ENCODE data around the gene NSFL1C. TPM values are rescaled to one million over a fixed set of nuclear protein-coding genes. Genes with fewer than 3 reads are reported as not detected.

NSFL1C gene
- polyA plus RNA-seq, 12 donors = 61.3 to 75.1 (median 66.6) TPM; not detected in 1

- peak; percentile 94 for DNase-seq
Measured at GRCh38 chr20:1392693-1393506, 73.7 kb downstream of the NSFL1C start, which contains the start of gene FKBP1A. Gene FKBP1A (minus strand): TSS chr20:1393054. CDS start chr20:1392998, 56 bp downstream.

- DNase-seq = no peak
Measured at GRCh38 chr20:1392443-1392692, 74.3 kb downstream of the NSFL1C start.

Other genes with a start within 250 kb of the NSFL1C start
- under 1 TPM in 2 of 12 donors, not detected in 10; 0.13 to 0.15 TPM for gene RAD21L1, start 240.8 kb downstream of the NSFL1C start, polyA plus RNA-seq (ENCODE audit: insufficient read length in 12 of 12)
- gene SNPH, start 200.6 kb downstream of the NSFL1C start, polyA plus RNA-seq (ENCODE audit: insufficient read length in 12 of 12) = 10 to 100 TPM in 1 of 12 donors, 1 to 10 TPM in 10, not detected in 1; 3.7 to 10.4 (median 5.4) TPM
- gene SDCBP2, start 137.7 kb downstream of the NSFL1C start, polyA plus RNA-seq (ENCODE audit: insufficient read length in 12 of 12) = 1 to 10 TPM in 11 of 12 donors, not detected in 1; 1.3 to 8.0 (median 1.8) TPM
- gene FKBP1A, start 73.8 kb downstream of the NSFL1C start, polyA plus RNA-seq (ENCODE audit: insufficient read length in 12 of 12) = 100 to 1,000 TPM; 235 to 628 (median 298) TPM
- gene SIRPB2, start 24.6 kb upstream of the NSFL1C start, polyA plus RNA-seq (ENCODE audit: insufficient read length in 12 of 12) = 1 to 10 TPM in 9 of 12 donors, under 1 TPM in 1, not detected in 2; 0.84 to 4.1 (median 1.5) TPM
- under 1 TPM in 1 of 12 donors, not detected in 11; 0.12 TPM for gene SIRPD, start 90.9 kb upstream of the NSFL1C start, polyA plus RNA-seq (ENCODE audit: insufficient read length in 12 of 12)
- gene SIRPB1, start 153.2 kb upstream of the NSFL1C start, polyA plus RNA-seq (ENCODE audit: insufficient read length in 12 of 12) = 1 to 10 TPM in 7 of 12 donors, under 1 TPM in 3, not detected in 2; 0.50 to 3.0 (median 1.2) TPM
- 1 to 10 TPM in 1 of 12 donors, under 1 TPM in 3, not detected in 8; 0.19 to 1.6 (median 0.45) TPM for gene SIRPG, start 190.9 kb upstream of the NSFL1C start, polyA plus RNA-seq (ENCODE audit: insufficient read length in 12 of 12)

Data from muscle of arm (tissue), 12 donors.